Measurements from ENCODE around the gene SHKBP1.

DNA sequence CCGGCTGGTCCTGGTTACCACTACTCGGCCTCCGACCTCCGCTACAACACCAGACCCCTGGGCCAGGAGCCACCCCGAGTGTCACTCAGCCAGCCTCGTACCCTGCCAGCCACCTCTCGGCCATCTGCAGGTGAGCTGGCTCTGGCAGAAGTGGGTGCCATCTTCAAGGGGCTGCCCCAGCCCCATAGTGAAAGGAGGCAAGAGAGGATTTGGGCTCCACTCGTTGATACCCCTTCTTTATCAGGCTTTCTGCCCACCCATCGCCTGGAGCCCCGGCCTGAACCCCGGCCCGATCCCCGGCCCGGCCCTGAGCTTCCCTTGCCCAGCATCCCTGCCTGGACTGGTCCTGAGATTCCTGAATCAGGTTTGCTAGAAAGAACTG lies 31.6 kb downstream of the SHKBP1 start:
- no peak for TF ChIP-seq STAT1 (conservative IDR thresholded peaks at IDR 0.05)
- no peak for TF ChIP-seq CTCF (IDR thresholded peaks at IDR 0.05 in 2 of 3, conservative IDR thresholded peaks at IDR 0.05 in 1 of 3; ENCODE audit: control insufficient read depth in 2 of 3, extremely low read depth in 1 of 3, insufficient read depth in 1 of 3, low read depth in 3 of 3, low read length in 3 of 3)
- TF ChIP-seq FOXM1 (IDR thresholded peaks at IDR 0.05; ENCODE audit: low read depth, low read length): no peak
- no peak for TF ChIP-seq POLR2A (IDR thresholded peaks at IDR 0.05; ENCODE audit: low read depth, low read length)
- no peak for TF ChIP-seq EGR1 (IDR thresholded peaks at IDR 0.05; ENCODE audit: borderline replicate concordance in 1 of 2, low read depth in 2 of 2, low read length in 2 of 2)
- TF ChIP-seq ZNF274 (IDR thresholded peaks at IDR 0.05; ENCODE audit: insufficient read depth, insufficient read length): no peak
- TF ChIP-seq TAF1 (IDR thresholded peaks at IDR 0.05; ENCODE audit: borderline replicate concordance, low read depth, low read length): no peak
- TF ChIP-seq E2F8 (IDR thresholded peaks at IDR 0.05; ENCODE audit: low read depth, partially characterized antibody): no peak
- no peak for TF ChIP-seq POLR2AphosphoS5 (IDR thresholded peaks at IDR 0.05; ENCODE audit: low read length)
- TF ChIP-seq MYC (IDR thresholded peaks at IDR 0.05; ENCODE audit: insufficient read depth, insufficient read length, insufficient replicate concordance, low read length, severe bottlenecking): no peak
- no peak for TF ChIP-seq NBN (IDR thresholded peaks at IDR 0.05)
- TF ChIP-seq CBX3 (IDR thresholded peaks at IDR 0.05; ENCODE audit: borderline replicate concordance, low read depth): no peak
- TF ChIP-seq SP1 (IDR thresholded peaks at IDR 0.05; ENCODE audit: low read depth, low read length): no peak
